Cardiac muscle cell (in vitro differentiated cells and primary cell): ENCODE data around the gene LSM14A. TPM values are rescaled to one million over a fixed set of nuclear protein-coding genes. Genes with fewer than 3 reads are reported as not detected.
"Not testable (repeated sequence)": the region's sequence is repeated elsewhere in the genome, so short reads cannot be mapped to it uniquely, and the experiment has no call there.

ENCODE experiments used
- DNase-seq, 2 donors: peaks; one replicate each; pipeline versions ENCODE4 v3.0.0 to v3.0.0-alpha.2; 2010 to 2017; ENCODE audit warnings: low read depth in 1 of 2, low spot score in 1 of 2
- H3K27ac ChIP-seq: fragments of 200-600 bp; sonication (generic); 2 replicates; pipeline ENCODE4 v1.5.1; 2016
- H3K27me3 ChIP-seq: fragments of 200-600 bp; sonication (generic); 2 replicates; pipeline ENCODE4 v1.6.0; 2016; ENCODE audit warnings: control low read depth
- H3K36me3 ChIP-seq: fragments of 200-600 bp; sonication (generic); 2 replicates; pipeline ENCODE4 v1.5.1; 2016; ENCODE audit warnings: control low read depth
- H3K4me1 ChIP-seq: fragments of 200-600 bp; sonication (generic); 2 replicates; pipeline ENCODE4 v1.8.1; 2017; ENCODE audit warnings: low read depth, mild to moderate bottlenecking, mixed run types
- H3K4me3 ChIP-seq: fragments of 200-600 bp; sonication (generic); 2 replicates; pipeline ENCODE4 v1.5.1; 2016; ENCODE audit warnings: mild to moderate bottlenecking
- H3K9me3 ChIP-seq: fragments of 200-600 bp; sonication (generic); 2 replicates; pipeline ENCODE4 v1.5.1; 2017; ENCODE audit warnings: low read depth, mild to moderate bottlenecking, control low read depth
- CTCF ChIP-seq: IDR thresholded peaks from 2 replicates; pipeline ENCODE4 v1.5.1; 2012; ENCODE audit warnings: low read depth, mild to moderate bottlenecking, low read length
- polyA plus RNA-seq: library from polyadenylated mRNA; unstranded; fragments of >200 nt; fragmentation: Nextera tagmentation; extraction: Ambion mirVana; gene quantifications from 2 replicates; pipeline ENCODE4 v1.2.1, GENCODE V29; 2016
- total RNA-seq: library from RNA; depleted of rRNA; stranded (reverse); fragments of >200 nt; gene quantifications from 2 replicates; pipeline ENCODE4 v1.2.3, GENCODE V29; 2016

Gene LSM14A
- total and polyA plus RNA-seq, 2 experiments from 2014 or later: 88.5 to 203 TPM

GRCh38 chr19:34150558-34150957 is 21.7 kb upstream of the LSM14A start:
- H3K4me3 ChIP-seq: no peak overlapping the region
- no peak for DNase-seq
- no peaks in the 10 kb centered on the region for H3K36me3 ChIP-seq

GRCh38 chr19:34151439-34151838 is 20.9 kb upstream of the LSM14A start:
- no peak overlapping the region for H3K27ac ChIP-seq
- H3K36me3 ChIP-seq: no peaks in the 10 kb centered on the region

More at GRCh38 chr19:34150558-34150957, 21.7 kb upstream of the LSM14A start:
- Histone ChIP-seq H3K4me1 (no peaks in the 10 kb centered on the region), H3K27ac (no peak overlapping the region), H3K27me3 (no peaks in the 10 kb centered on the region), H3K9me3 (no peaks in the 10 kb centered on the region)
- TF ChIP-seq CTCF: no peak

GRCh38 chr19:34154401-34154800 is 17.9 kb upstream of the LSM14A start:
- H3K4me1 ChIP-seq: no peaks in the 10 kb centered on the region
- H3K9me3 ChIP-seq: no peaks in the 10 kb centered on the region
- H3K36me3 ChIP-seq: no peaks in the 10 kb centered on the region
- no peak overlapping the region for H3K4me3 ChIP-seq
- TF ChIP-seq CTCF: no peak
- H3K27me3 ChIP-seq: no peaks in the 10 kb centered on the region
- H3K27ac ChIP-seq: no peak overlapping the region
- DNase-seq: no peak

More at GRCh38 chr19:34151439-34151838, 20.9 kb upstream of the LSM14A start:
- TF ChIP-seq CTCF: no peak
- H3K4me3 ChIP-seq: no peak overlapping the region
- no peaks in the 10 kb centered on the region for H3K4me1 ChIP-seq
- no peak for DNase-seq
- no peaks in the 10 kb centered on the region for H3K9me3 ChIP-seq
- no peaks in the 10 kb centered on the region for H3K27me3 ChIP-seq

- no peaks in the 10 kb centered on the region for H3K36me3 ChIP-seq
- H3K4me1 ChIP-seq: no peaks in the 10 kb centered on the region
- no peak for TF ChIP-seq CTCF
- no peaks in the 10 kb centered on the region for H3K27me3 ChIP-seq
- H3K9me3 ChIP-seq: no peaks in the 10 kb centered on the region
- no peak overlapping the region for H3K4me3 ChIP-seq
- no peak for DNase-seq
- no peak overlapping the region for H3K27ac ChIP-seq
These were observed 16.6 kb upstream of the LSM14A start for GRCh38 chr19:34155686-34156085.

- not testable (repeated sequence) for DNase-seq, H3K27ac ChIP-seq, H3K4me3 ChIP-seq, H3K36me3 ChIP-seq, H3K9me3 ChIP-seq, H3K27me3 ChIP-seq, H3K4me1 ChIP-seq
These were observed 13.3 kb upstream of the LSM14A start for GRCh38 chr19:34158966-34159365.

- DNase-seq, H3K27me3 ChIP-seq, H3K27ac ChIP-seq, H3K4me1 ChIP-seq, H3K36me3 ChIP-seq, H3K4me3 ChIP-seq, H3K9me3 ChIP-seq: not testable (repeated sequence)
These were observed 12.8 kb upstream of the LSM14A start for GRCh38 chr19:34159541-34159940.

GRCh38 chr19:34161902-34162301 is 10.4 kb upstream of the LSM14A start:
- not testable (repeated sequence) for DNase-seq, H3K4me3 ChIP-seq, H3K27ac ChIP-seq, H3K4me1 ChIP-seq, H3K36me3 ChIP-seq, H3K27me3 ChIP-seq, H3K9me3 ChIP-seq
